GM21360 (cell line): ENCODE data around the gene MYO16.

Experiments
- ATAC-seq: cut with Tn5 transposase; IDR thresholded peaks from one replicate; pipeline ENCODE4 v1.9.1; 2021; ENCODE audit warnings: mild to moderate bottlenecking, moderate library complexity; ENCODE audit not compliant: unreplicated experiment

The MYO16 gene

GRCh38 chr13:108787700-108788414, 158.4 kb downstream of the MYO16 start:
- ATAC-seq, result no peak

GRCh38 chr13:108789476-108789875, 160.1 kb downstream of the MYO16 start:
- ATAC-seq, result no peak

GRCh38 chr13:108795841-108796240, 166.4 kb downstream of the MYO16 start:
- no peak for ATAC-seq

GRCh38 chr13:108797354-108797753, 167.9 kb downstream of the MYO16 start:
- no peak for ATAC-seq

GRCh38 chr13:108807841-108808240, 178.4 kb downstream of the MYO16 start:
- ATAC-seq, result no peak

- ATAC-seq, result no peak
Measured at GRCh38 chr13:108812165-108812564, 182.8 kb downstream of the MYO16 start.

GRCh38 chr13:108812661-108813060, 183.2 kb downstream of the MYO16 start:
- ATAC-seq, result no peak

GRCh38 chr13:108813587-108814170, 184.3 kb downstream of the MYO16 start:
- ATAC-seq, result no peak

- no peak for ATAC-seq
Measured at GRCh38 chr13:108816375-108816774, 187.0 kb downstream of the MYO16 start.

GRCh38 chr13:108827646-108828045, 198.2 kb downstream of the MYO16 start:
- no peak for ATAC-seq

- no peak for ATAC-seq
Measured at GRCh38 chr13:108828086-108828815, 198.8 kb downstream of the MYO16 start.

- ATAC-seq, result no peak
Measured at GRCh38 chr13:108830916-108831315, 201.5 kb downstream of the MYO16 start.

GRCh38 chr13:108833531-108833930, 204.1 kb downstream of the MYO16 start:
- ATAC-seq, result no peak

- ATAC-seq, result no peak
Measured at GRCh38 chr13:108834193-108834592, 204.8 kb downstream of the MYO16 start.

GRCh38 chr13:108835083-108835482, 205.7 kb downstream of the MYO16 start:
- no peak for ATAC-seq

GRCh38 chr13:108850691-108851090, 221.3 kb downstream of the MYO16 start:
- ATAC-seq, result no peak

GRCh38 chr13:108851660-108852059, 222.2 kb downstream of the MYO16 start:
- no peak for ATAC-seq

- no peak for ATAC-seq
Measured at GRCh38 chr13:108853031-108853430, 223.6 kb downstream of the MYO16 start.

- ATAC-seq, result peak; percentile 54
Measured at GRCh38 chr13:108855737-108856387, 226.5 kb downstream of the MYO16 start.

- no peak for ATAC-seq
Measured at GRCh38 chr13:108858676-108859075, 229.3 kb downstream of the MYO16 start.

GRCh38 chr13:108859197-108860012, 230.0 kb downstream of the MYO16 start:
- ATAC-seq, result peak; percentile 72
